NCI-H1930 (cell line): ENCODE data around the gene CD300H.
A peak's percentile ranks its signal among the peaks of the same experiment; 100 is the strongest.

Experiments
- DNase-seq, 2 experiments: peaks; one replicate each; lab custom pipeline; 2025; lab: John Stamatoyannopoulos, UW

The CD300H gene

GRCh38 chr17:74549343-74549742 lies 18.0 kb downstream of the CD300H start:
- DNase-seq, result no peak

- no peak for DNase-seq
Observed at GRCh38 chr17:74547736-74548135, 19.6 kb downstream of the CD300H start.

DNA sequence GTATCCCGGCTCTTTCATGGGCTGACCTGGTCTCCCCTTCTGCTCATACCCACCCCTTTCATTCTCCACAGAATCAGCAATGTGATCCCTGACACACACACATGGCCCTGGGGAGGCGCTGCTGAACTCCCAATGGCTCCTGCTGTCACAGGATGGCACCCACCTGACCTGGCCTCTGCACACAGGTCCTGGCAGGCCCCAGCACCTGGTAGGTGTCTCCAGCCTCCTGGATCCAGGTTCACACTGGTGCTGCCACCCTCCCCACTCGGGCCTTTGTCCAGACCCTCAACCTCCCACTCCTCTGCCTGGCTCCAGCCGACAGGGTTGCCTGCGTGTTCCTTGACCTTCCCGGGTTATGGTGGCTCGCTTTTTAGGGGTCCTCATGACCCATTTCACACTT lies 20.0 kb downstream of the CD300H start:
- no peak for DNase-seq

DNA sequence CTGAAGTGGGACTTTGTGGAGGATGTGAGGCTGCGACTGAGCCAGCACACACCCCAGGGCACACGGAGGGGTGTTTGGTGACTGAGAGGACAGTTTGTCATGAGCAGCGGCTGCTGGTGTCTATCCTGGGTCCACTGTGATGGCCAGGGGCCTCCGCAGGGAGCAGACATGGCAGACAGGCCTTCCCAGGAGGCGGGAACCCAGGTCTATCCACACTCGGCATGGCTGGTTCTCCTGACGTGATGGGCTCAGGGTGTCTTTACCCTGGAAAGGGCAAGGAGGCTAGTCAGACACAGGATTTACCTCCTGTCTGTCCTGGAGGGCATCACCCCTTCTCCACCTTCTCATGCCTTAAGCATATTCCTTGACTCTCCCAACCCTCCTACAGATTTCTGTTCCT lies 20.7 kb downstream of the CD300H start:
- no peak for DNase-seq

GRCh38 chr17:74545843-74546230 lies 21.5 kb downstream of the CD300H start, which contains the start of gene CD300C:
TSS of gene CD300C (minus strand) at chr17:74546115. CDS start at chr17:74545782, 333 bp downstream.
- no peak for DNase-seq

DNA sequence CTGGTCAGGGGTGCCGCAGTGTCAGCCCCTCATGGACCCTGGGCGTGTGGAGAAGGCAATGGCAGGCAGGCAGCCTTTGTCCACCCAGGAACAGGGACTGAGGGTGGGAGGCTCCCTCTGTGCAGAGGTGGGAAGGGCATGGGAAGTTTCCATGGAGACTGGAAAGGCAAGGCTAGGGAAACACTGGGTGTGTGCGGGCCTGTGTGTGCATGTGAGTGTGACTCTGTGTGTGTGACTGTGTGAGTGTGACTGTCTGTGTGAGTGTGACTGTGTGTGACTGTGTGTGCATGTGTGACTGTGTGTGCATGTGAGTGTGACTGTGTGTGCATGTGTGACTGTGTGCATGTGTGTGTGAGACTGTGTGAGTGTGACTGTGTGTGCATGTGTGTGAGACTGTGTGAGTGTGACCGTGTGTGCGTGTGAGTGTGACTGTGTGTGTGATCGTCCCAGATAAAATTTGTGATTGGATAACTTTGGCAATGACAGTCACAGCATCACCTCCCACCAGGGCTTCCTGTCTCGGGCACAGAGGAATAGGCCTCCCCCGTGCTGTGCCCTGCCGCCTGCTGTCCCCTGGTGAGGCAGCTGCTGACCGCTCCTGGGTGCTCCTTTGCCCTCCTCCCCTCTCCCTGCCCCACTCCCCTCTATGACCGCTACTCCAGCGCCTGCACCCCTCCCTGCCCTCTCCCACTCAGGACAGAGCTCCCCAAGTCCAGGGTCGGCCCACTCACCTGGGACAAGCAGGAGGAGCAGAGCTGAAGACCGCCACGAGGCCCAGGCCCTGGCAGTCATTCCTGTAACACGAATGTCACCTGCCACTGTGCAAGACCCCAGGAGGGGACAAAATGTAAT lies 22.1 kb downstream of the CD300H start:
- DNase-seq, result no peak

DNA sequence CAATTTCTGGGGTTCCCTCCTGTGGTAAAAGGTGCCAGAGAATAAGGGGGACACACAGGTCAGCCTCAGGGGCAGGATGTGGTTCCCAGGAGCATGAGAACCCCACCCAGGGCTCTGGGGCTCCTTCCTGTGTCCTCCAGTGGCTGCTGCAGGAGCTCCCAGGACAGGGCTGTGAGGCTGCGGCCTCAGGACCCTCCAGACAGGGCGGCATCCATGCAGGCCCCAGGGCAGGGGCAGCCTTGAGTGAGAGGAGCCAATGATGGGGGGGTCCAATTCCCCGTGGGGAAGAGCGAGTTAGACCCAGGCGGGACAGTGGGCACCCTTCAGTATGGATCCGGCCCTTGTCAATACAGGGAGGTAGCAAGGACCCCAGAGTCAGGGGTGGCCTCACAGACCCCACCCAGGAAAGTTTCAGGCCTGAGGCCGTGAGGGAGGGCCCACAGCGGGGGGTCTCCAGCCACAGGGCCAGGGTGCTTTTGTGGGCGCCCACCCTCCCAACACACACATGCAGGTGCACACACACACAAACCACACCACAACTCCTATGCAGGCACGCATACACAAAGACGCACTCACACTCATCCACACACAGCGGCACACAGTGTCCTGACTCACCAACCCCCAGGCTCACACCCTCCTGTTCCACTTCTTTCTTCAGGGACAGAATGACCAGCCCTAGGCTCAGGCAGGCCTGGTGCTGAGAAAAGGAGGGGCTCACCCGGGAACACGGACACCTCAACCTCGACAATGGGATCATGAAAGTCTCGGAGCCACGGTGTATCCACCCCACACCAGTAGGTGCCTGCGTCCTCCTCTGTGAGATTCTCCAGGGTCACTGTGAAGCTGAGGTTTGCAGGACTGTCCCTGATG lies 23.2 kb downstream of the CD300H start:
- DNase-seq, result no peak

DNA sequence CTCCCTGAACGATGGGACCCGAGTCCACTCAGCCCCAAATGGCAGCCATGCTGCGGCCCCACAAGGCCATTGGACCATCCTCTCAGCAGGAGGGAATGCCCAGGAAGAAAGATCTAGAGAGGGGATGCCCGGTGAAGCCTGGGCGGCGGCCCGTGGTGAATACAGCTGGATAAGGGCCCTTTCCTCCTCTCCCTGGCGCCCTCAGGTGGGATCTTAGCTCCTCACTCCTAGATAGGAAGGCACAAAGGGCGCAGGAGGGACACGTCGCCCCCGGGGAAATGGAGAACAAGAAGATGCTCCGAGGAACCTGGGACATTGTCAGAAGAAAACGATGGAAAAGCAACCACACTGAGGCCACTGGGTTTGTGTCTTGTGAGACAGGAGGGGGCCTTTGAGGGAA lies 23.9 kb downstream of the CD300H start:
- no peak for DNase-seq

DNA sequence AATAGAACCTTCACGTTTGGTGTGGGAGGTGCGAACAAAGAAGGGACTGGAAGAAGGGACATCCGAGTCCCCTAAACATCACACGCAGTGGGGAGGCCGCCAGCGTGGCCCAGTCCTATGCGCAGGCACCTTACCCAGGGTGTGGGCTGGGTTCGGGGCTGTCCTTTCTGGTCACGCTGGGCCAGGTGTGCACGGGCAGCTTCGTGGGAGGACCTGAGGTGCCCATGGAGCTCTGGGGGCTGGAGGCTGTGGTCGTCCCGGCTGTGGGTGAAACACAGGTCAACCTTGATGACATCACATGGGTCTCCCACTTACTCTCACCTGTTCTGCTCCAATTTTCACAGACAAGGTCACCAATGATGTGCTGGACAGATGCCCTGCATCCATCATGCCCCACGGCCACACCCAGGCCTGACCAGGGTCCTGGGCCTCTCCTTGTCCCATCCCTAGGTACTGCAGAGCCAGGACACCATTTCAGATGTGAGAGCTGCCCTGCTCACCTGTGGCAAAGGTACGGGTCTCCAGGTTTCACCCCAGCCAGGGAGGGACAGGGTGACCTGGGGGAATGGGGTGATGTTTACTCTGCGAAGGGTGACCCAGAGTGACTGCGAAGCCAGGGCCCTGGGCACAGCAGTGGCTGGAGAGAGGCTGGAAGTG lies 24.5 kb downstream of the CD300H start:
- DNase-seq, result no peak

DNA sequence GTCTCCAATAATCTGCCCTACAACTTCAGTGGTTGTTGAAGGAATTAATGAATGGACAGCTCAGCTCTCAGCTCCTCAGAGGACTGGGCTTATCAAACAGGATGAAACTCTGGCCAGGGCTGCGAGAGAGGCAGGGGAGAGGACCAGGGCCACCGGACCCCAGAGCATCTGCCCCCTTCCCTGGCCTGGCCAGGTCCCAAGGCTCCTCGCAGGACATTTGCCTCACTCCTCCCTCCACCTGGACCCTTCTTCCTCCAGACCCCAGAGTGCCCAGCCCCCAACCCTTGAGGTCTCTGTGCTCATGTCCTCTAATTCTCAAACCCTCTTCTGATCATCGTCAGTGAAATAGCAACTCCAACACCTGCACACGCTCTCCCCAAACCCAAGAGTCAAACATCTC lies 25.1 kb downstream of the CD300H start:
- DNase-seq, result no peak

DNA sequence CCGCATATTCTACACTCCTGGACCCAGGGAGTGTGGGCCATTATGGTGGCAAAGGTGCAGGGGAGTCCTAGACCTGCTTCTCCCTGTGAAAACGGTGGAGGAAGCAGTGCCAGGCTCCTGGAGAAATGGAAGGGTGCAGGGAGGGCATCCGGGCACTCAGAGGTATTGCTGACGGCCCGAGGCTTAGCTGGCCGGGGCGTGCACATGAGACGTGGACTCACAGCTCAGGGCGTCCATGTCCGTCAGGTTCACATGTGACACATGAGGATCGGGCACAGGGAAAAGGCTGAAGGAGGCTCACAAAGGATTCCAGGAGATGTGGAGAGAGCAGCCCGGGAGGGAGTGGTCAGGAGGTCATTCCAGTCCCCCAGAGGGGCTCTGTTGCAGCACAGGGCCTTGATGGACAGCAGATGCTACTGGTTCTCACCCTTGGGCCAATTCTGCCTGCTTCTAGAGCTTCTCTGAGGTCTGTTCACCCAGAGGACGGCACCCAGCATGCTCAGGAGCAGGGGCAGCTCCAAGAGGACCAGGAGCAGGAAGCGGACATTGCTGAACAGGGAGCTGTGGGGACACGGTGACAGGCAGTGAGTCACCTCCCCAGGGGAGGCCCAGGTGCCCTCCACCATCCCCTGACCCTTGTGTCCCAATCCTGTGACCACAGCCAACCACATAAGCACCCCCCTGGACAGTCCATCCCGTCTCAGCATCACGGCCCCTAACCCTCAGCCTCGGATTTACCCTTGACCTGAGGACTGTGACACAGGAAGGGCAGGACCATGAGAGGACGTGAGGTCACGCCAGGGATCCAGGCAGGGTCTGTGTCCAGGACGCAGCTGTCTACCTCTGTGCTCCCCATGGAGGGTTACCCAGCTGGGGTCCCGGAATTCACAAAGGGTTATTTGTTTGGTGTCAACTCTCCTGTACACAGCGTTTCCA lies 25.9 kb downstream of the CD300H start:
- no peak for DNase-seq

DNA sequence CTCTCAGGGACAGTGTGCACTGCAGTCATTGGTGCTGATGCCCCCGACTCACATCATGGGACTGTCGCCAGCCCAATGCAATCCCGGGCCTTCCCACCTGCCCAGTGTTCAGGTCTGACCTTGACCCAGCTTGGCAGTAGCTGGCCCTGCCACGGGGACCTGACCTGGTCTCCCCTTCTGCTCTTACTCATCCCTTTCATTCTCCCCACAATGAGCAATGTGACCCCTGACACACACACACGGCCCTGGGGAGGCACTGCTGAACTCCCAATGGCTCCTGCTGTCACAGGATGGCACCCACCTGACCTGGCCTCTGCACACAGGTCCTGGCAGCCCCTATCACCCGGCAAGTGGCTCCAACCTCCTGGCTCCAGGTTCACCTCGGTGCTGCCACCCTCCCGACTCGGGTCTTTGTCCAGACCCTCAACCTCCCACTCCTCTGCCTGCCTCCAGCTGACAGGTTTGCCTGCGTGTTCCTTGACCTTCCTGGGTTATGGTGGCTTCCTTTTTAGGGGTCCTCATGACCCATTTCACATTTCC lies 28.0 kb downstream of the CD300H start:
- DNase-seq, result no peak

GRCh38 chr17:74536890-74537289 lies 30.4 kb downstream of the CD300H start:
- DNase-seq, result no peak

- peak; percentile 63 to 64 for DNase-seq
Observed at GRCh38 chr17:74532115-74532514, 35.2 kb downstream of the CD300H start.

DNA sequence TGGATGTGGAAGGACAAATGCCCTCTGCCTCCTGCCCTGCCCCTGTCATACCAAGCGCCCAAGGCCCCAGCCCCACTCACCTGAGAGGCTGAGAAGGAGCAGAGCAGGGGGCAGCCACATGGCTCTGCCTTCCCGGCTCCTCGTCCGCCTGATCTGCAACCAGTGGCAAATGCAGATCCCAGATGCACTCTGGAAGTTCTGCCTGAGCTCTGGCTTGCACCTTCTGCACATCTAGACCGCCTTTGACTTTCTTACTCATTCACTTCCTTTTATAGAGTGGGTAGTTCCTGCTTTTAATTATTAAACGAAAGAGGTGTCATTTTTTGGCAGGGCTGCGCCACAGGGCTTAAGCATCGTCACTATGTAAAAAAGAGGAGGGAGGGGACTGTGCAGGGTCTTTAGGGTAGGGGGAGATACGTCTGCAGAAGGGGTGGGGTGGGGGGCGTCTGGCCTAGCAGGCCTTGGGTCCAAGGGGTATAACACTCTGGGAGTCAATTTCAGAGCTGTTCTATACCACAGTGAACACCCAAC lies 36.0 kb downstream of the CD300H start, which contains the start of gene CD300LB:
Gene CD300LB, minus strand, starts transcription at position 245 of the 531 bp plus-strand sequence. Its CDS starts 125 bp downstream, at position 120.
- DNase-seq, result no peak

- no peak for DNase-seq
Observed at GRCh38 chr17:74530831-74531150, 36.5 kb downstream of the CD300H start.

- DNase-seq, result no peak
Observed at GRCh38 chr17:74529243-74529642, 38.1 kb downstream of the CD300H start.

- DNase-seq, result no peak
Observed at GRCh38 chr17:74528491-74529199, 38.7 kb downstream of the CD300H start.

DNA sequence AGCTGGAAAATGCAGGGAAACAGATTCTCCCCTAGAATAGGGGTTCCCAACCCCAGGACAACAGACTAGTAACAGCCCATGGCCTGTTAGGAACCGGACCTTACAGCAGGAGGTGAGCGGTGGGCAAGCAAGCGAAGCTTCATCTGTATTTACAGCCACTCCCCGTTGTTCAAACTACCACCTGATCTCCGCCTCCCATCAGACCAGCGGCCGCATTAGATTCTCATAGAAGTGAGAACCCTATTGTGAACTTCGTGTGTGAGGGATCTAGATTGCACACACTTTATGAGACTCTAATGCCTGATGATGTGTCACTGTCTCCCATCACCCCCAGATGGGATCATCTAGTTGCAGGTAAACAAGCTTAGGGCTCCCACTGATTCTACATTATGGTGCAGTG lies 39.6 kb downstream of the CD300H start:
- no peak for DNase-seq

- DNase-seq, result no peak
Observed at GRCh38 chr17:74527081-74527480, 40.2 kb downstream of the CD300H start.
